Psoas muscle (tissue), 8 donors: ENCODE measurements around the gene LCN1. TPM values are rescaled to one million over a fixed set of nuclear protein-coding genes. Genes with fewer than 3 reads are reported as not detected.
"Not testable (repeated sequence)": the region's sequence is repeated elsewhere in the genome, so short reads cannot be mapped to it uniquely, and the experiment has no call there.

ENCODE experiments used
- ATAC-seq, 4 donors: fragments of 200-7000 bp; cut with Tn5 transposase; one replicate each; pipeline ENCODE4 v1.9.1; 2020; ENCODE audit warnings: moderate library complexity in 3 of 4, mild to moderate bottlenecking in 2 of 4
- DNase-seq, 2 donors: peaks; one replicate each; pipeline ENCODE4 v3.0.0-alpha.2; 2020
- H3K27ac ChIP-seq: fragments of 200-600 bp; one replicate; pipeline ENCODE4 v1.8.0; 2022
- H3K27me3 ChIP-seq, 3 donors: fragments of 200-600 bp in 1 of 3; one replicate each; pipeline versions ENCODE4 v1.6.1 to v1.8.0; 2013 to 2022; ENCODE audit warnings: low read length in 2 of 3, mild to moderate bottlenecking in 2 of 3, moderate library complexity in 1 of 3; ENCODE audit not compliant: insufficient read depth in 3 of 3
- H3K36me3 ChIP-seq, 2 donors: fragments of 200-600 bp in 1 of 2; one replicate each; pipeline versions ENCODE4 v1.6.1 to v1.8.0; 2013 to 2022; ENCODE audit warnings: low read depth in 1 of 2, mild to moderate bottlenecking in 1 of 2, moderate library complexity in 1 of 2; ENCODE audit not compliant: insufficient read depth in 1 of 2
- H3K4me1 ChIP-seq: fragments of 200-600 bp; one replicate; pipeline ENCODE4 v1.8.0; 2022
- H3K4me3 ChIP-seq: fragments of 200-600 bp; one replicate; pipeline ENCODE4 v1.8.0; 2022; ENCODE audit warnings: mild to moderate bottlenecking
- H3K9me3 ChIP-seq: fragments of 200-600 bp; one replicate; pipeline ENCODE4 v1.8.0; 2022
- WGBS, 3 donors: extraction: QIAGEN DNeasy Blood & Tissue Kit; methylation state at CpG; one replicate each; pipeline versions ENCODE4 v1.1.6 to v1.1.7; 2013; 5-methylcytosine and 5-hydroxymethylcytosine counted together
- intact Hi-C, 2 donors: fragments of 100-400 bp; cut with DNase I; formaldehyde crosslinking; loops; one replicate each; pipeline versions ENCODE4 v1.11.0 to v1.14.2; 2022
- polyA plus RNA-seq, 3 donors: library from polyadenylated mRNA; stranded (reverse); fragments of 200-250 nt; gene quantifications; one replicate each; pipeline ENCODE4 v1.2.3, GENCODE V29; 2013
- total RNA-seq, 4 donors: library from RNA; stranded (reverse); fragmentation: NEBNext Ultra II Directional in 2 of 4; extraction: Animal tissue kit (Norgen Biotek cat#: 25700) in 2 of 4; gene quantifications; one replicate each; pipeline versions ENCODE4 v1.2.1 to v1.2.4, GENCODE V29; 2021 to 2023
- TF ChIP-seq, protein P1 (sequence below): fragments of 200-600 bp; IDR thresholded peaks from one replicate; pipeline ENCODE4 v1.8.0; 2022; ENCODE audit warnings: antibody characterized with exemption
- donor health status: healthy with polysubstance abuse.
- donor health status: DM: no; HTN: no; CAD: no; lungs with moderate emphysema.
- donor health status: Bipolar disorder and iron deficiency.
- donor health status: healthy.
- donor health status: DM: yes; HTN: yes; CAD: no.
- donor health status: DM: no; HTN: no; CAD: no.
- donor health status: DM: no; HTN: no; CAD: no.
- donor health status: DM: yes; HTN: yes; CAD: no.

Gene LCN1
- total and polyA plus RNA-seq, 7 donors = 0.71 TPM; not detected in 6

DNA sequence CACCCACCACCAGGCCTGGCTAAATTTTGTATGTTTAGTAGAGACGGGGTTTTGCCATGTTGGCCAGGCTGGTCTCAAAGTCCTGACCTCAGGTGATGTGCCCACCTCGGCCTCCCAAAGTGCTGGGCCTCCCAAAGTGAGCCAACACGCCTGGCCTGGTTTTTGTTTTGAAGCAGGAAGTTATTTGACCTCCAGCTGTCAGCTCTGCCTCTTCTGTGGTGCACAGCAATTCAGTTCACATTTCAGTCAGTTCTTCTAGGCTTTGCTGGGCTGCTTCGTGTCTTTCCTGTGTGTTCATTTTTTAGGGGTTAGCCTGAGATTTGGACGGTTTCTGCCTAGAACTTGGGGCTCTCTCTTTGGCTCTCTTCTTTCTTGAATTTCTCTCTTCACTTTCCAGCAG lies 8.9 kb downstream of the LCN1 start:
- no peak for ATAC-seq
- Histone ChIP-seq H3K36me3 (no peaks in the 10 kb centered on the region), H3K27ac (no peak overlapping the region), H3K27me3 (peaks cover 0 to 41% (median 2%) of the 10 kb centered on the region in 3 donors), H3K4me3 (no peak overlapping the region), H3K4me1 (no peaks in the 10 kb centered on the region), H3K9me3 (no peaks in the 10 kb centered on the region)
- intact Hi-C loops = no loop called here
- WGBS, 3 donors = 66 to 74% (median 71%) methylated on average over 5 of the region's 5 CpGs
- DNase-seq = no peak
- TF ChIP-seq, protein P1, sequence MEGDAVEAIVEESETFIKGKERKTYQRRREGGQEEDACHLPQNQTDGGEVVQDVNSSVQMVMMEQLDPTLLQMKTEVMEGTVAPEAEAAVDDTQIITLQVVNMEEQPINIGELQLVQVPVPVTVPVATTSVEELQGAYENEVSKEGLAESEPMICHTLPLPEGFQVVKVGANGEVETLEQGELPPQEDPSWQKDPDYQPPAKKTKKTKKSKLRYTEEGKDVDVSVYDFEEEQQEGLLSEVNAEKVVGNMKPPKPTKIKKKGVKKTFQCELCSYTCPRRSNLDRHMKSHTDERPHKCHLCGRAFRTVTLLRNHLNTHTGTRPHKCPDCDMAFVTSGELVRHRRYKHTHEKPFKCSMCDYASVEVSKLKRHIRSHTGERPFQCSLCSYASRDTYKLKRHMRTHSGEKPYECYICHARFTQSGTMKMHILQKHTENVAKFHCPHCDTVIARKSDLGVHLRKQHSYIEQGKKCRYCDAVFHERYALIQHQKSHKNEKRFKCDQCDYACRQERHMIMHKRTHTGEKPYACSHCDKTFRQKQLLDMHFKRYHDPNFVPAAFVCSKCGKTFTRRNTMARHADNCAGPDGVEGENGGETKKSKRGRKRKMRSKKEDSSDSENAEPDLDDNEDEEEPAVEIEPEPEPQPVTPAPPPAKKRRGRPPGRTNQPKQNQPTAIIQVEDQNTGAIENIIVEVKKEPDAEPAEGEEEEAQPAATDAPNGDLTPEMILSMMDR = no peak

DNA sequence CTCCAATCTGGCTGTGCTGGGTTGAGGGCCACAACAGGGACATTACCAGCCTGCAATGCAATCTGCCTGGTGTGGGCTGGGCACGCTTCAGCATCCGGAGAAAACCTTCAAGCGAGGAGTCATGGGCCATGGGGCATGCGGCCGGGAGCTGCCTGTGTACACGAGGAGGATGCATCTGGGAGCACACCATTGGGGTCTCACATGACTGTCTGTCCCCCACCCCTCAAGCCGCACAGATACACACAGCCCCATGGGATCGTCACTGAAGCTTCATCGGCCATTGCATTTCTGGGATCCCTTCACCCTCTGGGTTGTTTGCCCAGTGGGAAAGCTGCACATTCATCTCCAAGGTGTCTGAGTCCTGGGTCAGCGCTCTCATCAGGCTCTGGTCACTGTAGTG lies 9.9 kb downstream of the LCN1 start:
- peaks cover 0 to 37% (median 2%) of the 10 kb centered on the region in 3 donors for H3K27me3 ChIP-seq
- TF ChIP-seq, protein P1 = no peak
- DNase-seq (no peak), ATAC-seq (no peak)
- H3K9me3 ChIP-seq = no peaks in the 10 kb centered on the region
- 89 to 93% (median 90%) methylated on average over 10 of the region's 10 CpGs for WGBS, 3 donors
- H3K4me1 ChIP-seq = no peaks in the 10 kb centered on the region
- intact Hi-C loops = no loop called here
- no peaks in the 10 kb centered on the region for H3K36me3 ChIP-seq
- no peak overlapping the region for H3K4me3 ChIP-seq
- no peak overlapping the region for H3K27ac ChIP-seq

DNA sequence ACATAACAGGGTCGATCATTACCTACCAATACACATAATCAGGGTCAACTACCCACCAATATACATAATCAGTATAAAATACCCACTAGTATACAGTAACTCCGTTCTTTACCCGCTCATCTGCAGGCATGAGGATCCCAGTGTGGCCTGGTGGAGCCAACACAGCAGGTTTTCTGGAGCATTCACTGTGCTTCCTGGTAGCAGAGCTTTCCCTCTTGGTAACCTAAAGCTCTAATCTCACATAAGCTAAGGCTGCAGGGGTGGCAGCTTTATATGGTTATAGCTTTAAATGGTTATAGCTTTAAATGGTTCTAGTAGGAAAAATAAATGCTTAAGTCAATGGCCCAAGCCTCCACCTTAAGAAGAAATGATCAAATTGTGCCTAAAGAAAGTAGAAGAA lies 11.9 kb downstream of the LCN1 start:
- no peak for ATAC-seq
- Histone ChIP-seq H3K36me3 (no peaks in the 10 kb centered on the region), H3K9me3 (no peaks in the 10 kb centered on the region), H3K27me3 (peaks cover 0 to 46% (median 2%) of the 10 kb centered on the region in 3 donors), H3K4me3 (no peak overlapping the region), H3K4me1 (no peaks in the 10 kb centered on the region), H3K27ac (no peak overlapping the region)
- intact Hi-C loops = no loop called here
- no peak for DNase-seq
- 83 to 92% (median 86%) methylated on average over 3 of the region's 3 CpGs for WGBS, 3 donors
- TF ChIP-seq, protein P1 = no peak

DNA sequence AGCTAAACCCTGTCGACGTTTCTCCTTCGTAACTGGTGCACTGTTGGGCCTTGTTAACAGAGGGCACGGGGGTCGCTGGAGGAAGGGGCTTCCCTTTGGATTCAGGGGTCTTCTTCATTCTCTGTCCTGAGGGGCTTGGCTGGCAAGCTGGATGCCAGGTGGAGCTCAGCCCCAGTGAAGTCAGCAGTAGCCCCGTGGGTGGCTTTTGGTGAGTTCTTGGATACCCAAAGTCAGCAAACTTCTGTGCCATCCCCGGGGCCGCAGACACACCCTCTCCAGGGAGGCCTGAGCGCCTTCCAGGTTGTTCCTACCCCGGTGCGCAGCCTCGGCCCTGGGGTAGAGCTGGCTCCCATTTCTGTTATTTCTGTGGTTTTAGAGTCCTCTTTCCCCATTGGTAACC lies 12.4 kb downstream of the LCN1 start:
- Histone ChIP-seq H3K9me3 (no peaks in the 10 kb centered on the region), H3K36me3 (no peaks in the 10 kb centered on the region), H3K4me1 (no peaks in the 10 kb centered on the region), H3K4me3 (no peak overlapping the region), H3K27me3 (peaks cover 0 to 47% (median 2%) of the 10 kb centered on the region in 3 donors), H3K27ac (no peak overlapping the region)
- TF ChIP-seq, protein P1 = no peak
- intact Hi-C loops = no loop called here
- 83 to 87% (median 86%) methylated on average over 12 of the region's 12 CpGs for WGBS, 3 donors
- ATAC-seq (no peak), DNase-seq (no peak)

DNA sequence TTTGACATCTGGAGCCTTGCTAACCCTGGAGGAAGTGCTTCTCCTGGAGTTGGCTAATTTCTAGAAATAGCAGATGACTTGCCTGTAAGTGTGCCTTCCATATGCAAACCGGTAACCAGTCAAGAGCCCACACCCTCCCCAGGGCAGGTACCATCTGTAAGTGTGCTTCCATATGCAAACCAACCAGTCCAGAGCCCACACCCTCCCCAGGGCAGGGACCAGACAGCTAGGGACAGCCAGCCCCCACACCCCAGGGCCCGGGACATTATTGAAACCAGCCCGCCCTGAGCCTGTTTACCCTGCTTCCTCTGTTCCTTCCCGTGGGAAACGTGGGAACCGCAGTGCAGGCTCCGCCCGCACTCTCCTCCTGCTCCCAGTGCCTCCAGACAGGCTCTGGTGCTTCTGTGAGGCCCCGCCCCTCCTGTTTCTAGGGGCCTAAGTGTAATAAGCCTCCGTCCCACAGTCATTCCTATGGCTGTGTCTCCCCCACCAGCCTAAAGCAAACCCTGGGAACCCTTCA lies 13.0 kb downstream of the LCN1 start:
- H3K36me3 ChIP-seq, intact Hi-C loops, ATAC-seq, H3K27ac ChIP-seq, DNase-seq, H3K9me3 ChIP-seq, H3K4me3 ChIP-seq, H3K4me1 ChIP-seq: not testable (repeated sequence)
- peaks cover 0 to 45% (median 2%) of the 10 kb centered on the region in 3 donors for H3K27me3 ChIP-seq
- 20 to 25% (median 23%) methylated on average over 9 to 10 of the region's 10 CpGs for WGBS, 3 donors

DNA sequence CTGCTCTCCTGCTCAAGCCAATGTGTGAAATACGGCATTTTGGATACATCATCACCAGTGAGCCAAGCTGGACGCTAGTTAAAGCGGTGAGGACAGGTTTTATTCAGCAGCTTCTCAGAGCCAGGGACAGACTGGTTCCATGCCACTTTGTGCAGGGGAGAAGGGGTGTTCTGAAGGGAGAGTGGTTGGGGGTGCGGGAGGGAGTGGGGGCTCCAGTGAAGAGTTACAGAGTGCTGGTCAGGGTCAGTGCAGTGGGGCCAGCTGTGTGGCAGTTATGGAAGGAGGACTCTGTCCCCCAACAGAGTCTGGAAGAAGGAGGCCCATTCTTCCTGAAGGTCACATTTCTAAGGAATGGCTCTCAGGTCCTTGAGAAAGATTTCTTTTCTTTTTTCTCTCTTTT lies 13.6 kb downstream of the LCN1 start:
- H3K9me3 ChIP-seq, H3K4me3 ChIP-seq, H3K36me3 ChIP-seq, H3K27ac ChIP-seq, DNase-seq, ATAC-seq, intact Hi-C loops, H3K4me1 ChIP-seq: not testable (repeated sequence)
- peaks cover 0 to 39% (median 2%) of the 10 kb centered on the region in 3 donors for H3K27me3 ChIP-seq
- 49 to 61% (median 60%) methylated on average over 4 of the region's 4 CpGs for WGBS, 3 donors

DNA sequence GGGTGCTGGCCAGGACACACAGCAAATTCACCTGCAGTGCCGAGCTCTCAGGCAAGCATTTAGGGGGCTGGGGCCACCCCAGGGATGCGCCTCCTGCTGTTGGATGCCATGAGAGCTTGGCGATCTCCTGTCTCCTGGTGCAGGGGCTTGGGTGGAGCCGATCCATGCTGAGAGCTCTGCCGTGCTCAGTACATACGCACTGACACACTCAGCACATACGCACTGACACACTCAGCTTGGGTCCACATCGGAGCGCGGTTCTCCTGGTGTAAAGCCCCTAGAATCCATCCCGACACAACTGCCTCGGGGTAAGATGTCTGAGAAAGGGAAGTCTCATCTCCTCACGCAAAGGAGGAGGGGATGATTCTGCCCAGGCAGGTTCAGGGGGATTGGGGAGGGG lies 14.4 kb downstream of the LCN1 start:
- DNase-seq, ATAC-seq, intact Hi-C loops: not testable (repeated sequence)

More for the DNA sequence above, 14.4 kb downstream of the LCN1 start:
- H3K36me3 ChIP-seq, H3K9me3 ChIP-seq, H3K4me3 ChIP-seq, H3K27ac ChIP-seq, H3K4me1 ChIP-seq: not testable (repeated sequence)
- WGBS, 3 donors = 76 to 83% (median 82%) methylated on average over 12 to 13 of the region's 13 CpGs
- peaks cover 0 to 34% (median 0%) of the 10 kb centered on the region in 3 donors for H3K27me3 ChIP-seq
